Stimulated activated CD4-positive, alpha-beta T cell treated with anti-CD3 and anti-CD28 coated beads, Interleukin-2, amount 100 ng/mL, for 24 hours (primary cell): ENCODE results near the gene LIN54.
"Not testable (repeated sequence)": the region's sequence is repeated elsewhere in the genome, so short reads cannot be mapped to it uniquely, and the experiment has no call there.

Experiments
- DNase-seq, 2 donors: peaks; one replicate each; pipeline ENCODE4 v3.0.0-alpha.2; 2020

Gene LIN54

GRCh38 chr4:83010522-83011318, at the start of gene LIN54:
LIN54 (minus strand) TSS chr4:83010823; CDS start chr4:82984844, 25,979 bp downstream.
- DNase-seq: peak; percentile 81 to 82

GRCh38 chr4:83054928-83055327, 44.3 kb upstream of the LIN54 start:
- no peak for DNase-seq

- DNase-seq: not testable (repeated sequence)
These were observed 38.2 kb upstream of the LIN54 start for GRCh38 chr4:83048781-83049180.

GRCh38 chr4:83046693-83047473, 36.3 kb upstream of the LIN54 start:
- no peak for DNase-seq

- no peak for DNase-seq
These were observed 33.3 kb upstream of the LIN54 start for GRCh38 chr4:83043801-83044407.

- DNase-seq: not testable (repeated sequence)
These were observed 32.5 kb upstream of the LIN54 start for GRCh38 chr4:83043157-83043556.

- no peak for DNase-seq
These were observed 29.6 kb upstream of the LIN54 start for GRCh38 chr4:83040269-83040668.

GRCh38 chr4:83036991-83037665, 26.5 kb upstream of the LIN54 start:
- no peak for DNase-seq

GRCh38 chr4:83034630-83035494, 24.2 kb upstream of the LIN54 start, which contains the start of gene COPS4:
COPS4 (plus strand) TSS chr4:83035183; CDS start chr4:83035225, 42 bp downstream.
- peak; percentile 93 to 94 for DNase-seq

- DNase-seq: no peak
These were observed 19.1 kb upstream of the LIN54 start for GRCh38 chr4:83029688-83030087.

- no peak for DNase-seq
These were observed 18.4 kb upstream of the LIN54 start for GRCh38 chr4:83028976-83029375.

GRCh38 chr4:83025563-83025962, 14.9 kb upstream of the LIN54 start:
- DNase-seq: no peak

- DNase-seq: no peak
These were observed 13.6 kb upstream of the LIN54 start for GRCh38 chr4:83024233-83024632.

- not testable (repeated sequence) for DNase-seq
These were observed 13.0 kb upstream of the LIN54 start for GRCh38 chr4:83023599-83023998.

GRCh38 chr4:83022724-83023450, 12.3 kb upstream of the LIN54 start:
- no peak for DNase-seq

GRCh38 chr4:83019794-83020494, 9.3 kb upstream of the LIN54 start:
- DNase-seq: no peak

- no peak for DNase-seq
These were observed 3.3 kb upstream of the LIN54 start for GRCh38 chr4:83013902-83014301.

- DNase-seq: no peak
These were observed 2.8 kb upstream of the LIN54 start for GRCh38 chr4:83013420-83013867.

GRCh38 chr4:83012687-83013419, 2.2 kb upstream of the LIN54 start:
- DNase-seq: peak; percentile 96 to 97
